GM12878 (cell line): ENCODE data around the gene ATAD5. TPM values are rescaled to one million over a fixed set of nuclear protein-coding genes. Genes with fewer than 3 reads are reported as not detected.
A peak's percentile ranks its signal among the peaks of the same experiment; 100 is the strongest.

Source experiments
- CREM ChIP-seq: IDR thresholded peaks from 2 replicates; pipeline ENCODE4 v1.6.1; 2014; ENCODE audit warnings: antibody characterized with exemption, low read depth
- EED ChIP-seq: sonication (generic); IDR thresholded peaks from 2 replicates; pipeline ENCODE4 v1.6.1; 2016; ENCODE audit warnings: antibody characterized with exemption, low read depth
- EP300 ChIP-seq, 2 experiments: fragments of 150-350 bp in 1 of 2; IDR thresholded peaks; 2 replicates each; pipeline ENCODE4 v1.6.1; 2011 to 2012; ENCODE audit warnings: low read depth in 2 of 2, low read length in 2 of 2, borderline replicate concordance in 1 of 2, improper control_type of control experiment in 1 of 2, inconsistent platforms in 1 of 2; ENCODE audit not compliant: control insufficient read depth in 1 of 2
- FOXK2 ChIP-seq: fragments of 450-650 bp; IDR thresholded peaks from 2 replicates; pipeline ENCODE4 v1.6.1; 2017; ENCODE audit warnings: mild to moderate bottlenecking, moderate library complexity
- POLR2A ChIP-seq: IDR thresholded peaks from 2 replicates; pipeline ENCODE4 v1.6.1; 2011; ENCODE audit warnings: low read depth, mild to moderate bottlenecking, low read length
- POU2F2 ChIP-seq: IDR thresholded peaks from 3 replicates; pipeline ENCODE4 v1.6.1; 2011; ENCODE audit warnings: low read depth, mild to moderate bottlenecking, low read length, borderline replicate concordance
- RB1 ChIP-seq: fragments of 450-650 bp; formaldehyde crosslinking; IDR thresholded peaks from 2 replicates; pipeline ENCODE4 v1.6.1; 2017; ENCODE audit warnings: mild to moderate bottlenecking, borderline replicate concordance
- RELA ChIP-seq: fragments of 450-650 bp; IDR thresholded peaks from 2 replicates; pipeline ENCODE4 v1.8.0; 2014; ENCODE audit warnings: borderline replicate concordance; ENCODE audit not compliant: partially characterized antibody
- SP1 ChIP-seq: IDR thresholded peaks from one replicate; pipeline ENCODE4 v1.6.1; 2011; ENCODE audit warnings: low read depth, low read length
- TARDBP ChIP-seq: IDR thresholded peaks from 2 replicates; pipeline ENCODE4 v1.6.1; 2016; ENCODE audit warnings: borderline replicate concordance
- TCF12 ChIP-seq: IDR thresholded peaks from 2 replicates; pipeline ENCODE4 v1.6.1; 2011; ENCODE audit warnings: low read depth, mild to moderate bottlenecking, low read length
- TCF3 ChIP-seq: IDR thresholded peaks from 2 replicates; pipeline ENCODE4 v1.6.1; 2012; ENCODE audit warnings: low read depth, mild to moderate bottlenecking, low read length, borderline replicate concordance; ENCODE audit not compliant: insufficient read depth
- ZNF24 ChIP-seq: fragments of 450-650 bp; IDR thresholded peaks from 2 replicates; pipeline ENCODE4 v1.6.1; 2017; ENCODE audit warnings: antibody characterized with exemption, mild to moderate bottlenecking
- ZSCAN29 ChIP-seq: fragments of 450-650 bp; IDR thresholded peaks from 2 replicates; pipeline ENCODE4 v1.6.1; 2017; ENCODE audit warnings: mild to moderate bottlenecking, moderate library complexity
- polyA plus RNA-seq, 11 experiments: library from polyadenylated mRNA; depleted of rRNA in 4 of 11; unstranded in 6 of 11; stranded (reverse) in 5 of 11; fragments of >200 nt; fragmentation: Nextera tagmentation in 4 of 11; fragmentation: Illumina TruSeq in 1 of 11; extraction: Ambion mirVana in 4 of 11; extraction: Trizol in 1 of 11; gene quantifications; 1 replicate in 1 of 11; 2 replicates in 10 of 11; pipeline versions ENCODE4 v1.2.1 to v1.2.3, GENCODE V29; 2011 to 2016; ENCODE audit warnings: inconsistent platforms in 2 of 11, missing spikeins in 2 of 11, low read depth in 1 of 11
- total RNA-seq, 4 experiments: library from RNA; depleted of rRNA in 3 of 4; stranded (reverse); fragments of >200 nt in 3 of 4; fragmentation: Illumina TruSeq in 1 of 4; extraction: Trizol in 1 of 4; gene quantifications; 2 replicates each; pipeline versions ENCODE4 v1.2.1 to v1.2.3, GENCODE V29; 2013 to 2021
- TF ChIP-seq, protein P1 (sequence below): IDR thresholded peaks from 2 replicates; pipeline ENCODE4 v1.6.1; 2012; ENCODE audit warnings: low read depth, low read length, improper control_type of control experiment
- TF ChIP-seq, protein P2 (sequence below), 3 experiments: IDR thresholded peaks in 2 of 3; conservative IDR thresholded peaks in 1 of 3; 2 replicates each; pipeline ENCODE4 v1.5.1; 2011; ENCODE audit warnings: low read depth in 3 of 3, low read length in 3 of 3, mild to moderate bottlenecking in 3 of 3, control low read depth in 2 of 3, moderate library complexity in 2 of 3, inconsistent platforms in 1 of 3, mixed read lengths in 1 of 3; ENCODE audit not compliant: control insufficient read depth in 2 of 3, insufficient read depth in 1 of 3; ENCODE audit errors: extremely low read depth in 1 of 3
- TF ChIP-seq, protein P3 (sequence below): fragments of 450-650 bp; IDR thresholded peaks from 2 replicates; pipeline ENCODE4 v1.6.1; 2016; ENCODE audit warnings: mild to moderate bottlenecking
- TF ChIP-seq, protein P4 (sequence below): fragments of 450-650 bp; IDR thresholded peaks from 2 replicates; pipeline ENCODE4 v1.6.1; 2017; ENCODE audit warnings: low read depth, mild to moderate bottlenecking, moderate library complexity
- TF ChIP-seq, protein P5 (sequence below): fragments of 450-650 bp; IDR thresholded peaks from 2 replicates; pipeline ENCODE4 v1.6.1; 2016; ENCODE audit warnings: mild to moderate bottlenecking, moderate library complexity, borderline replicate concordance

Gene ATAD5
- total and polyA plus RNA-seq, 10 of the 15 experiments (the other 5 are each of a cell fraction or from before 2014, with no cell fraction given), result 3.8 to 19.7 (median 13.2) TPM

DNA sequence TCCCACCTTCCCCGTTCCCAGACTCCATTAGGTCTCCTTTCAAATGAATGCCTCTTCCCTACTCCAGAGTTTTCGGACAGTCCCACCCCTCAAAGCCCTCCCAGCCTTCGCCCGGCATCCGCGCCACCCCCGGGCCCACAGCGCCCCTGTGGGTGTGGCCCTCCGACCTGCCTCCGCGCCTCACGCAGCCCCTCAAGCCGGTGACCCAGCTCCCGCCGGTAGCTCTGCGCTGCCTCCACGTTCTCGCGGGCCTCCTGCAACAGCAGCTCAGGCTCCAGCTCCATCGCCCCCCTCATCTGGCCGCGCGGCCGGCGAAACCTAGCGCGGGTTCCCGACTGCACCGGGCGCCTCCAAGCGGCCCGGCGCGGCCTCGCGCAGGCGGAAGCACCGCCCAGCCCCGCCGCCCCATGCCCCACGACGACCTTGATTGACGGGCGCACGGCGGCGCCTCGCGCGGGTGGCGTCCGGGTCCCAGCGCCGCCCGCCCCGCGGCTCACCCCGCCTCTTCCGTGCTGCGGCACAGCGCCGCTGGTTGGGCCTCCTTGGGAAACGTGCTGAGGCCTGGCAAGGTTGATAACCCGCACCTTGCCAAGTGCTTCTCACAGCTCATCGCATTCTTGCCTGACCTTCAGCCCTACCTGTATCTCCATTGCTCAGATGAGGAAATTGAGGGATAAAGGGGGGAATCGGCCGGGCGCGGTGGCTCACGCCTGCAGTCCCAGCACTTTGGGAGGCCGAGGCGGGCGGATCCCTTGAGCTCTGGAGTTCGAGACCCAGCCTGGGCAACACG is 7.2 kb upstream of the ATAD5 start, which contains the start of gene CRLF3 (continued):
- TF ChIP-seq, protein P1, sequence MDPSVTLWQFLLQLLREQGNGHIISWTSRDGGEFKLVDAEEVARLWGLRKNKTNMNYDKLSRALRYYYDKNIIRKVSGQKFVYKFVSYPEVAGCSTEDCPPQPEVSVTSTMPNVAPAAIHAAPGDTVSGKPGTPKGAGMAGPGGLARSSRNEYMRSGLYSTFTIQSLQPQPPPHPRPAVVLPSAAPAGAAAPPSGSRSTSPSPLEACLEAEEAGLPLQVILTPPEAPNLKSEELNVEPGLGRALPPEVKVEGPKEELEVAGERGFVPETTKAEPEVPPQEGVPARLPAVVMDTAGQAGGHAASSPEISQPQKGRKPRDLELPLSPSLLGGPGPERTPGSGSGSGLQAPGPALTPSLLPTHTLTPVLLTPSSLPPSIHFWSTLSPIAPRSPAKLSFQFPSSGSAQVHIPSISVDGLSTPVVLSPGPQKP, result peak; percentile 65
- peak; percentile 23 for TF ChIP-seq RELA
- TF ChIP-seq ZNF24, result peak; percentile 62
- peak; percentile 35; the same call in 1 of the 3 replicates for TF ChIP-seq POU2F2
- peak; percentile 75 for TF ChIP-seq SP1
- no peak for TF ChIP-seq FOXK2
- TF ChIP-seq, protein P2, sequence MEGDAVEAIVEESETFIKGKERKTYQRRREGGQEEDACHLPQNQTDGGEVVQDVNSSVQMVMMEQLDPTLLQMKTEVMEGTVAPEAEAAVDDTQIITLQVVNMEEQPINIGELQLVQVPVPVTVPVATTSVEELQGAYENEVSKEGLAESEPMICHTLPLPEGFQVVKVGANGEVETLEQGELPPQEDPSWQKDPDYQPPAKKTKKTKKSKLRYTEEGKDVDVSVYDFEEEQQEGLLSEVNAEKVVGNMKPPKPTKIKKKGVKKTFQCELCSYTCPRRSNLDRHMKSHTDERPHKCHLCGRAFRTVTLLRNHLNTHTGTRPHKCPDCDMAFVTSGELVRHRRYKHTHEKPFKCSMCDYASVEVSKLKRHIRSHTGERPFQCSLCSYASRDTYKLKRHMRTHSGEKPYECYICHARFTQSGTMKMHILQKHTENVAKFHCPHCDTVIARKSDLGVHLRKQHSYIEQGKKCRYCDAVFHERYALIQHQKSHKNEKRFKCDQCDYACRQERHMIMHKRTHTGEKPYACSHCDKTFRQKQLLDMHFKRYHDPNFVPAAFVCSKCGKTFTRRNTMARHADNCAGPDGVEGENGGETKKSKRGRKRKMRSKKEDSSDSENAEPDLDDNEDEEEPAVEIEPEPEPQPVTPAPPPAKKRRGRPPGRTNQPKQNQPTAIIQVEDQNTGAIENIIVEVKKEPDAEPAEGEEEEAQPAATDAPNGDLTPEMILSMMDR (IDR thresholded peaks at IDR 0.05 in 2 of 3, conservative IDR thresholded peaks at IDR 0.05 in 1 of 3; ENCODE audit: control insufficient read depth in 2 of 3, extremely low read depth in 1 of 3, insufficient read depth in 1 of 3, low read depth in 3 of 3, low read length in 3 of 3), result peak; percentile 52 to 58 (median 57); a peak in 5 of 6 replicates
- TF ChIP-seq, protein P3, sequence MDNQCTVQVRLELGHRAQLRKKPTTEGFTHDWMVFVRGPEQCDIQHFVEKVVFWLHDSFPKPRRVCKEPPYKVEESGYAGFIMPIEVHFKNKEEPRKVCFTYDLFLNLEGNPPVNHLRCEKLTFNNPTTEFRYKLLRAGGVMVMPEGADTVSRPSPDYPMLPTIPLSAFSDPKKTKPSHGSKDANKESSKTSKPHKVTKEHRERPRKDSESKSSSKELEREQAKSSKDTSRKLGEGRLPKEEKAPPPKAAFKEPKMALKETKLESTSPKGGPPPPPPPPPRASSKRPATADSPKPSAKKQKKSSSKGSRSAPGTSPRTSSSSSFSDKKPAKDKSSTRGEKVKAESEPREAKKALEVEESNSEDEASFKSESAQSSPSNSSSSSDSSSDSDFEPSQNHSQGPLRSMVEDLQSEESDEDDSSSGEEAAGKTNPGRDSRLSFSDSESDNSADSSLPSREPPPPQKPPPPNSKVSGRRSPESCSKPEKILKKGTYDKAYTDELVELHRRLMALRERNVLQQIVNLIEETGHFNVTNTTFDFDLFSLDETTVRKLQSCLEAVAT, result peak; percentile 99
- peak; percentile 72; the same call in 1 of the 2 replicates for TF ChIP-seq ZSCAN29
- TF ChIP-seq, protein P4, sequence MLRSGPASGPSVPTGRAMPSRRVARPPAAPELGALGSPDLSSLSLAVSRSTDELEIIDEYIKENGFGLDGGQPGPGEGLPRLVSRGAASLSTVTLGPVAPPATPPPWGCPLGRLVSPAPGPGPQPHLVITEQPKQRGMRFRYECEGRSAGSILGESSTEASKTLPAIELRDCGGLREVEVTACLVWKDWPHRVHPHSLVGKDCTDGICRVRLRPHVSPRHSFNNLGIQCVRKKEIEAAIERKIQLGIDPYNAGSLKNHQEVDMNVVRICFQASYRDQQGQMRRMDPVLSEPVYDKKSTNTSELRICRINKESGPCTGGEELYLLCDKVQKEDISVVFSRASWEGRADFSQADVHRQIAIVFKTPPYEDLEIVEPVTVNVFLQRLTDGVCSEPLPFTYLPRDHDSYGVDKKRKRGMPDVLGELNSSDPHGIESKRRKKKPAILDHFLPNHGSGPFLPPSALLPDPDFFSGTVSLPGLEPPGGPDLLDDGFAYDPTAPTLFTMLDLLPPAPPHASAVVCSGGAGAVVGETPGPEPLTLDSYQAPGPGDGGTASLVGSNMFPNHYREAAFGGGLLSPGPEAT, result peak; percentile 27; the same call in 1 of the 2 replicates
- TF ChIP-seq TCF12, result no peak
- no peak for TF ChIP-seq EED
- TF ChIP-seq TARDBP, result no peak
- 0 out of 4 replicates have a peak, but pooled peaks of 1 of the 2 experiments have one; percentile 7 for TF ChIP-seq EP300 (IDR thresholded peaks at IDR 0.05; ENCODE audit: borderline replicate concordance in 1 of 2, control insufficient read depth in 1 of 2, low read depth in 2 of 2, low read length in 2 of 2)
- TF ChIP-seq, protein P5, sequence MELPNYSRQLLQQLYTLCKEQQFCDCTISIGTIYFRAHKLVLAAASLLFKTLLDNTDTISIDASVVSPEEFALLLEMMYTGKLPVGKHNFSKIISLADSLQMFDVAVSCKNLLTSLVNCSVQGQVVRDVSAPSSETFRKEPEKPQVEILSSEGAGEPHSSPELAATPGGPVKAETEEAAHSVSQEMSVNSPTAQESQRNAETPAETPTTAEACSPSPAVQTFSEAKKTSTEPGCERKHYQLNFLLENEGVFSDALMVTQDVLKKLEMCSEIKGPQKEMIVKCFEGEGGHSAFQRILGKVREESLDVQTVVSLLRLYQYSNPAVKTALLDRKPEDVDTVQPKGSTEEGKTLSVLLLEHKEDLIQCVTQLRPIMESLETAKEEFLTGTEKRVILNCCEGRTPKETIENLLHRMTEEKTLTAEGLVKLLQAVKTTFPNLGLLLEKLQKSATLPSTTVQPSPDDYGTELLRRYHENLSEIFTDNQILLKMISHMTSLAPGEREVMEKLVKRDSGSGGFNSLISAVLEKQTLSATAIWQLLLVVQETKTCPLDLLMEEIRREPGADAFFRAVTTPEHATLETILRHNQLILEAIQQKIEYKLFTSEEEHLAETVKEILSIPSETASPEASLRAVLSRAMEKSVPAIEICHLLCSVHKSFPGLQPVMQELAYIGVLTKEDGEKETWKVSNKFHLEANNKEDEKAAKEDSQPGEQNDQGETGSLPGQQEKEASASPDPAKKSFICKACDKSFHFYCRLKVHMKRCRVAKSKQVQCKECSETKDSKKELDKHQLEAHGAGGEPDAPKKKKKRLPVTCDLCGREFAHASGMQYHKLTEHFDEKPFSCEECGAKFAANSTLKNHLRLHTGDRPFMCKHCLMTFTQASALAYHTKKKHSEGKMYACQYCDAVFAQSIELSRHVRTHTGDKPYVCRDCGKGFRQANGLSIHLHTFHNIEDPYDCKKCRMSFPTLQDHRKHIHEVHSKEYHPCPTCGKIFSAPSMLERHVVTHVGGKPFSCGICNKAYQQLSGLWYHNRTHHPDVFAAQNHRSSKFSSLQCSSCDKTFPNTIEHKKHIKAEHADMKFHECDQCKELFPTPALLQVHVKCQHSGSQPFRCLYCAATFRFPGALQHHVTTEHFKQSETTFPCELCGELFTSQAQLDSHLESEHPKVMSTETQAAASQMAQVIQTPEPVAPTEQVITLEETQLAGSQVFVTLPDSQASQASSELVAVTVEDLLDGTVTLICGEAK, result peak; percentile 68; the same call in 1 of the 2 replicates
- peak; percentile 96 for TF ChIP-seq POLR2A
- TF ChIP-seq RB1, result peak; percentile 84
- TF ChIP-seq TCF3, result 0 out of 2 replicates have a peak, but pooled peaks have one; percentile 37
- peak; percentile 28 for TF ChIP-seq CREM
